Measurements from ENCODE around the gene ACSL5.
"Not testable (repeated sequence)": the region's sequence is repeated elsewhere in the genome, so short reads cannot be mapped to it uniquely, and the experiment has no call there.

The ACSL5 gene

GRCh38 chr10:112456533-112456932 is 82.6 kb downstream of the ACSL5 start:
- Histone ChIP-seq H3K9ac (ENCODE audit: low read depth, low read length) (no peak overlapping the region), H3K36me3 (ENCODE audit: insufficient read depth, low read depth, low read length) (no peaks in the 10 kb centered on the region), H3K4me1 (ENCODE audit: insufficient read depth, low read length) (no peaks in the 10 kb centered on the region), H3K27me3 (ENCODE audit: insufficient read depth, low read length) (no peaks in the 10 kb centered on the region), H3K9me3 (ENCODE audit: insufficient read depth, low read depth, low read length) (no peaks in the 10 kb centered on the region), H3K4me3 (ENCODE audit: low read length) (no peak overlapping the region), H3K27ac (ENCODE audit: low read length) (no peak overlapping the region)

DNA sequence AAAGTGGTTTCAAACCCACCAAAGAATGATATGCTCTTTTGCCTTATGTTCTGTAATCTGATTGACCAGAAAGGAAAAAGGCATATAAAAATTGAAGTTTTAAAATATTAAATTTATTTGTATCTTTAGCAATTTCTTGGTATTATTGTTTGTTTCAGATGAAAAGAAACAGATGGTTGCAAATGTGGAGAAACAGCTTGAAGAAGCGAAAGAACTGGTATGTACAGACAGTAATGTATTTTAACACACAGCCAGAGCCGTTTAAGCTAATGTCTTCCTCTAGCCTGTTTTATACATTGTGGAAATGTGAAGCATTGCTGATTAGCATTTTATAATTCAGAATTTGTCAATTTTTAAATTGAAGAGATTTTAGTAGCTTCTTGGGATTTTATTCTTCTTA is 86.5 kb downstream of the ACSL5 start:
- no peaks in the 10 kb centered on the region for H3K27me3 ChIP-seq (ENCODE audit: insufficient read depth, low read length)
- H3K9me3 ChIP-seq (ENCODE audit: insufficient read depth, low read depth, low read length) = peaks cover 3% of the 10 kb centered on the region; the same call in 1 of the 2 replicates
- peaks cover 12% of the 10 kb centered on the region for H3K36me3 ChIP-seq (ENCODE audit: insufficient read depth, low read depth, low read length)
- H3K4me1 ChIP-seq (ENCODE audit: insufficient read depth, low read length) = no peaks in the 10 kb centered on the region
- no peak overlapping the region for H3K27ac ChIP-seq (ENCODE audit: low read length)
- no peak overlapping the region for H3K4me3 ChIP-seq (ENCODE audit: low read length)
- no peak overlapping the region for H3K9ac ChIP-seq (ENCODE audit: low read depth, low read length)

- no peak overlapping the region for H3K9ac ChIP-seq (ENCODE audit: low read depth, low read length)
- peaks cover 5% of the 10 kb centered on the region; the same call in 1 of the 2 replicates for H3K9me3 ChIP-seq (ENCODE audit: insufficient read depth, low read depth, low read length)
- H3K27ac ChIP-seq (ENCODE audit: low read length) = no peak overlapping the region
- H3K4me1 ChIP-seq (ENCODE audit: insufficient read depth, low read length) = no peaks in the 10 kb centered on the region
- no peaks in the 10 kb centered on the region for H3K27me3 ChIP-seq (ENCODE audit: insufficient read depth, low read length)
- H3K4me3 ChIP-seq (ENCODE audit: low read length) = no peak overlapping the region
- H3K36me3 ChIP-seq (ENCODE audit: insufficient read depth, low read depth, low read length) = peaks cover 21% of the 10 kb centered on the region
These were observed 87.3 kb downstream of the ACSL5 start for GRCh38 chr10:112461029-112461887.

- H3K4me1 ChIP-seq (ENCODE audit: insufficient read depth, low read length); H3K4me3 ChIP-seq (ENCODE audit: low read length); H3K9ac ChIP-seq (ENCODE audit: low read depth, low read length); H3K27ac ChIP-seq (ENCODE audit: low read length); H3K9me3 ChIP-seq (ENCODE audit: insufficient read depth, low read depth, low read length); H3K27me3 ChIP-seq (ENCODE audit: insufficient read depth, low read length): not testable (repeated sequence)
- peaks cover 25% of the 10 kb centered on the region for H3K36me3 ChIP-seq (ENCODE audit: insufficient read depth, low read depth, low read length)
These were observed 90.2 kb downstream of the ACSL5 start for GRCh38 chr10:112464074-112464473.

DNA sequence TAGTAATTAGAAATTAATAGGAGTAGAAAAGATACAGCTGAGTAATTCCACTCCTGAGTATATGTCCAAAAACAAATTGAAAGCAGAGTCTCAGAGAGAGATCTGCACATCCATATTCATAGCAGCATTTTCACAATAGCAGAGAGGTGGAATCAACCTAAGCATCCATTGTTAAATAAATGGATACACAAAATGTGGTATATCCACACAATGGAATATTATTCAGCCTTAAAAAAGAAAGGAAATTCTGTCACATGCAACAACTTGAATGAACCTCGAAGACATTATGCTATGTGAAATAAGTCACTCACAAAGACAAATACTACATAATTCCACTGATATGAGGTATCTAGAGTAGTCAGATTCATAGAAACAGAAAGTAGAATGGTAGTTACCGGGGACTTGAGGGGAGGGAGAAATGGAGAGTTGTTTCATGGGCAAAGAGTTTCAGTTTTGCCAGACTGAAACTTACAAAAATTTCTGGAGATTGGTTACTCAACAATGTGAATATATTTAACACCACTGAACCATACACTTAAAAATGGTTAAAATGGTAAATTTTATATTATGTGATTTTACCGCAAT is 91.5 kb downstream of the ACSL5 start:
- H3K27ac ChIP-seq (ENCODE audit: low read length) = no peak overlapping the region
- no peaks in the 10 kb centered on the region for H3K4me1 ChIP-seq (ENCODE audit: insufficient read depth, low read length)
- no peaks in the 10 kb centered on the region for H3K27me3 ChIP-seq (ENCODE audit: insufficient read depth, low read length)
- H3K9ac ChIP-seq (ENCODE audit: low read depth, low read length) = no peak overlapping the region
- H3K36me3 ChIP-seq (ENCODE audit: insufficient read depth, low read depth, low read length) = peaks cover 25% of the 10 kb centered on the region
- no peak overlapping the region for H3K4me3 ChIP-seq (ENCODE audit: low read length)
- peaks cover 5% of the 10 kb centered on the region; the same call in 1 of the 2 replicates for H3K9me3 ChIP-seq (ENCODE audit: insufficient read depth, low read depth, low read length)

DNA sequence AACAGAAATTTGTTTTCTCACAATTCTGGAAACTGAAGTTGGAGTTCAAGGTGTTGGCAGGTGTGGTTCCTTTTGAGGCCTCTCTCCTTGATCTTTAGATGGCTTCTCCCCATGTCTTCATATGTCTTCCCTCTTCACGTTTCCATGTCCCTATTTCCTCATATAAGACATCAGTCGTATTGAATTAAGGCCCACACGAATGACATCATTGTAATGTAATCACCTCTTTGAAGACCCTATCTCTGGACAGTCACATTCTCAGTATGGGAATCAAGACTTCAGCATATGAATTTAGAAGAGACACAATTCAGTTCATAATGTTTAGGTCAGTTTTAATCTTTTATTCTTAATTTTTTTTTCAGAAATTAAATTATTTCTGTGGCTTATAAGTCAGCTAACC is 92.9 kb downstream of the ACSL5 start:
- no peak overlapping the region for H3K9ac ChIP-seq (ENCODE audit: low read depth, low read length)
- H3K9me3 ChIP-seq (ENCODE audit: insufficient read depth, low read depth, low read length) = peaks cover 5% of the 10 kb centered on the region; the same call in 1 of the 2 replicates
- H3K36me3 ChIP-seq (ENCODE audit: insufficient read depth, low read depth, low read length) = peaks cover 25% of the 10 kb centered on the region
- H3K27me3 ChIP-seq (ENCODE audit: insufficient read depth, low read length) = no peaks in the 10 kb centered on the region
- H3K27ac ChIP-seq (ENCODE audit: low read length) = no peak overlapping the region
- no peak overlapping the region for H3K4me3 ChIP-seq (ENCODE audit: low read length)
- H3K4me1 ChIP-seq (ENCODE audit: insufficient read depth, low read length) = no peaks in the 10 kb centered on the region

DNA sequence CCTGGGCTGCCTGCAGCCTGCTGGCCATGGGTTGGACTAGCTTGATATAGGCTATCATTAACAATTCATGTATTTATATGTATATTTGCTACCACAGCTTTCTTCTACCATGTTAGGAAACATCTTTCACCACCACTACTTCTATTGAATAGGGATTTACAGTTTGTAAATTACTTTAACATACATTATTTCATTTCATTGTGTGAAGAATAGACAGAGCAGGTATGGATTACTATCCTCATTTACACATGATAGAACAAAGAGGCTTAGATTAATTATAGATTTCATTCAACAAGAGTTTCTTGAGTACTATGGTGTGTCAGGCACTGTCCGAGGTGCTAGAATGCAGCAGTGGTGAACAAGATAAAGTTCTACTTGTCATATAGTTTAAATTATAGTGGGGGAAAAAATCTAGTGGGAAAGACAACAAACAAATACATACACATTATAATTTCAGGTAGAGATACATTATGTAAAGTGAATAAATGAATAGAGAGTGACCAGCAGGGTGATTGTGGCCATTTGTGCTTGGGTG is 93.7 kb downstream of the ACSL5 start:
- no peak overlapping the region for H3K4me3 ChIP-seq (ENCODE audit: low read length)
- H3K27ac ChIP-seq (ENCODE audit: low read length) = no peak overlapping the region
- H3K36me3 ChIP-seq (ENCODE audit: insufficient read depth, low read depth, low read length) = peaks cover 25% of the 10 kb centered on the region
- peaks cover 5% of the 10 kb centered on the region; the same call in 1 of the 2 replicates for H3K9me3 ChIP-seq (ENCODE audit: insufficient read depth, low read depth, low read length)
- no peak overlapping the region for H3K9ac ChIP-seq (ENCODE audit: low read depth, low read length)
- H3K4me1 ChIP-seq (ENCODE audit: insufficient read depth, low read length) = no peaks in the 10 kb centered on the region
- H3K27me3 ChIP-seq (ENCODE audit: insufficient read depth, low read length) = no peaks in the 10 kb centered on the region

DNA sequence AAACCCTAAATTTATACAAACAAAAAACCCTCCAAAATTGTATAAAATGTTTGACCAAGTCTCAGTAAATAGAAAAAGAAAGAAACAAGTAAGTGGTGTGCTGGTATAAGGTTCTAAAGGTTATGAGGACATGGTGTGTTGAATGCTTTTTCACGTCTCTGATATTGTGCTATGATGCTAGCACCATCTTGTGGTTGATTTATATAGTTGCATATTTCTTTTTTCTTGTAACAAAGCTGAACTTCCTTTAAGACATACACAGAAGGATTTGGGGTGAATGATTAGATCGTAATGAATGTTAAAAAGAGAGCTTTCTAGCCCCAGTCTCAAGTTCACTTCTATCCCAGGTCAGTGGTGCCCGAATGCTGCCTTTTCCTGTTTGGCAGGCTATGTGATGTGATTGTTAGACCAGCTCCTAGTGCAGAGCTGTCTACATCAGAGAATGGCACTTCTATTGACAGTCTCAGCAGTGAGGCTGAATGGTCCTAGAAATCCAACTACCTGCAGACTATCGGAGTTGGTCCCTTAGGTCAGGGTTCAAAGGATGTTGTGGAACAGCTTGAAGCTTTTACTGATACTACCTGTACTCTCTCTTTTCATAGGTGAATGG is 98.1 kb downstream of the ACSL5 start:
- H3K9me3 ChIP-seq (ENCODE audit: insufficient read depth, low read depth, low read length) = no peaks in the 10 kb centered on the region
- H3K27ac ChIP-seq (ENCODE audit: low read length) = no peak overlapping the region
- H3K36me3 ChIP-seq (ENCODE audit: insufficient read depth, low read depth, low read length) = no peaks in the 10 kb centered on the region
- H3K4me1 ChIP-seq (ENCODE audit: insufficient read depth, low read length) = no peaks in the 10 kb centered on the region
- H3K27me3 ChIP-seq (ENCODE audit: insufficient read depth, low read length) = no peaks in the 10 kb centered on the region
- no peak overlapping the region for H3K9ac ChIP-seq (ENCODE audit: low read depth, low read length)
- no peak overlapping the region for H3K4me3 ChIP-seq (ENCODE audit: low read length)

- Histone ChIP-seq H3K27me3 (ENCODE audit: insufficient read depth, low read length) (no peaks in the 10 kb centered on the region), H3K9me3 (ENCODE audit: insufficient read depth, low read depth, low read length) (no peaks in the 10 kb centered on the region), H3K9ac (ENCODE audit: low read depth, low read length) (no peak overlapping the region), H3K4me3 (ENCODE audit: low read length) (no peak overlapping the region), H3K36me3 (ENCODE audit: insufficient read depth, low read depth, low read length) (no peaks in the 10 kb centered on the region), H3K27ac (ENCODE audit: low read length) (no peak overlapping the region), H3K4me1 (ENCODE audit: insufficient read depth, low read length) (no peaks in the 10 kb centered on the region)
These were observed 101.8 kb downstream of the ACSL5 start for GRCh38 chr10:112475575-112476218.
